AG09309 (cell line): ENCODE results near the gene UMPS.

Experiments used
- DNase-seq: peaks from one replicate; pipeline ENCODE4 v3.0.0-alpha.2; 2010; ENCODE audit warnings: low read depth
- H3K4me3 ChIP-seq: 2 replicates; pipeline ENCODE4 v1.5.1; 2011; ENCODE audit warnings: mild to moderate bottlenecking, low read depth, low read length, moderate library complexity; ENCODE audit not compliant: control insufficient read depth
- CTCF ChIP-seq: IDR thresholded peaks from 2 replicates; pipeline ENCODE4 v1.5.1; 2011; ENCODE audit warnings: mild to moderate bottlenecking, low read depth, low read length, inconsistent platforms; ENCODE audit not compliant: insufficient read depth, control insufficient read depth; ENCODE audit errors: missing control alignments

Gene UMPS

GRCh38 chr3:124791639-124792151 lies 61.4 kb downstream of the UMPS start:
- peak; percentile 91 for DNase-seq
- TF ChIP-seq CTCF = no peak
- no peak overlapping the region for H3K4me3 ChIP-seq

DNA sequence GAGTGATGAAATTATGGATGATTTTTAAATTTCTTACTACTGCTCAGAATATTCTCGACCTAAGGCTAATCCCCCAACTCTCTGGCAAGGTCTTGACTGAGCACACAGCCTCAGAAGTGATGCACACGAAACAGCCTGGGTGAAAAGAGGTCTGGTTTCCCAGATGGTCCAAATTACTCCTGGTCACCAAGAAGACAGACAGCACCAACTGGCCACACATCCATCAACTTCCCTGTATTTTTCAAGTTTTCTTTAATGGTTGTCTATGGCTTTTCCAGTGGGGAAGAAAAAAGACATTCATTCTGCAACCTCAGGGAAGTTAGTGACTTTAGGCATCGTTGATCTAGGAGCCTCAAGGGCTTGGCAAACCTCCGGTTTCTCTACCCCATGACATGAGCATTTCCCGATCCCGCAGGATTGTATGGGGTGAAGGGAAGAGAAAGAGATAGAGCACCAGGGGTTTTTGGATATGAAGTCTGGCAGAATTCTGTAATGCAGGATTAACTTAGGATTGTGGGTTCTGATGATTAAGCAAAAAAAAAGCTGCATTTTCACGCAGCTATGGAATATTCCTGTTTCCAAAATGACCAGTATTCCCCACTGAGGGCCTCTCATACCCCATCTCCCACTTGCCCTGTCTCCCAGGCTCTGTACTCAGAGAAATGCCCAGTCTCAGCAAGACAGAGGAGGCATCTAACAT lies 62.2 kb downstream of the UMPS start:
- no peak overlapping the region for H3K4me3 ChIP-seq

DNA sequence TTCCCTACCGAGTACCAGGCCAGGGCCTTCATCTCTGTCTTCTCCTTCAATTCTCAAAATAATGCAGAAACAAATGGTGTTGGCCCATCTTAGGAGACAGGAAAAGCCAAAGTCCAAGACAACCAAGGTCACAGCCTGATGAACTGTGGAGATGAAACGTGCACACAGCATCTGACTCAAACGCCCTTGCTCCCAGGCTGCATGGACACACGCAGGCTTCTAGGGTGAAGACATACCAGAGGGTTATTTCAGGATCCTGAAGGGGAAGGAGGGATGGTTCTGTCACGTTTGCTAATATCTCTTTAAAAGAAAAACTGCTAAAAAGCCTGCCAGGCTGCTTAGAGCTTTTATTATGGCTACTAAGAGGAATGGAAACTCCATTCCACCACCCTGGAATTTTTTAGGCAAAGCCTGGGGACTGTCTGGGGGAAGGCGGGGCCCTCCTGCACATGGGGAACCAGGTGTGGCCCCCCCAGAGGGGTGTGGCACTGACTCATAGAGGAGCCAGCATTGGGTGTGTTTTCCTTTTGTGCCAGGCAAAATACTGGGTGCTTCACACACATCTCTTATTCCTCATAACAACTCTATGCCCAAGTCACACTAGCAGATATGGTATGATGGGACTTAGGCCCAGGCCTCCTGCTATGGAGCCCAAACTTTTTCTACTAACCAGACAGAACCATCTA lies 62.9 kb downstream of the UMPS start:
- no peak for DNase-seq
- H3K4me3 ChIP-seq = no peak overlapping the region
- TF ChIP-seq CTCF = no peak

More for the DNA sequence above, 62.2 kb downstream of the UMPS start:
- TF ChIP-seq CTCF = no peak
- no peak for DNase-seq

DNA sequence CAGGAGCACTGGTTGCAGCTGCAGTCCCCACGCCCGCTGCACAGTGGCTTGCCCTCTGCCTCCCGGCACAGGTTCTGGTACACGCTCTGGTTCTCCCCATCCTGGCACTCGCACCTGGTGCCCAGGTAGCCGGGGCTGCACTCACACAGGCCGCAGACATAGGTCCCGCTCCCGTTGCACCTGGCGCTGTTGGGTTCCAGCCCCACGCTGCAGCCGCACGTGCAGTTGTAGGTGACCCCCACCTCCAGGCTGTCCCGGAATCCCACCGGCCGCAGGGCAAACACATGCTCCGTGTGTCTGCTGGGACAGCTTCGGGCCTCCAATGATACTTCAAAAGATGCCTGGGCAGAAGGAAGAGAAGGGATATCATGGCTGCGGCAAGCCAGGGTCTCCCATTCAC lies 66.2 kb downstream of the UMPS start:
- TF ChIP-seq CTCF = no peak
- no peak for DNase-seq
- H3K4me3 ChIP-seq = no peak overlapping the region

GRCh38 chr3:124797426-124797945 lies 67.2 kb downstream of the UMPS start:
- H3K4me3 ChIP-seq = no peak overlapping the region
- no peak for DNase-seq

More at GRCh38 chr3:124797426-124797945, 67.2 kb downstream of the UMPS start:
- no peak for TF ChIP-seq CTCF
